Bronchial epithelial cell (primary cell): ENCODE measurements around the gene DCAF6. TPM values are rescaled to one million over a fixed set of nuclear protein-coding genes. Genes with fewer than 3 reads are reported as not detected.
A peak's percentile ranks its signal among the peaks of the same experiment; 100 is the strongest.

Experiments used
- DNase-seq: peaks from one replicate; pipeline ENCODE4 v3.0.0-alpha.2; 2010; ENCODE audit warnings: low read depth
- FAIRE-seq: peaks from 2 replicates; lab custom pipeline; 2011; peaks lifted over from hg19 to GRCh38; lab: Jason Lieb, UNC
- H3K27me3 ChIP-seq: 2 replicates; pipeline ENCODE4 v1.5.1; 2011; ENCODE audit warnings: low read length; ENCODE audit not compliant: control insufficient read depth, insufficient read depth
- H3K36me3 ChIP-seq: 2 replicates; pipeline ENCODE4 v1.5.1; 2011; ENCODE audit warnings: low read length; ENCODE audit not compliant: control insufficient read depth, insufficient read depth
- H3K4me3 ChIP-seq: 2 replicates; pipeline ENCODE4 v1.5.1; 2011; ENCODE audit warnings: mild to moderate bottlenecking, low read depth, low read length, control low read depth
- total RNA-seq: library from RNA; depleted of rRNA; stranded (reverse); fragments of >200 nt; gene quantifications from 2 replicates; pipeline ENCODE4 v1.2.1, GENCODE V29; 2014
- TF ChIP-seq, protein P1 (sequence below): IDR thresholded peaks from 2 replicates; pipeline ENCODE4 v1.5.1; 2011; ENCODE audit warnings: mild to moderate bottlenecking, moderate library complexity, low read length, control low read depth, inconsistent platforms; ENCODE audit not compliant: insufficient read depth, severe bottlenecking

Gene DCAF6
- total RNA-seq, 1 donor from 2014 or later, result 28.2 TPM

DNA sequence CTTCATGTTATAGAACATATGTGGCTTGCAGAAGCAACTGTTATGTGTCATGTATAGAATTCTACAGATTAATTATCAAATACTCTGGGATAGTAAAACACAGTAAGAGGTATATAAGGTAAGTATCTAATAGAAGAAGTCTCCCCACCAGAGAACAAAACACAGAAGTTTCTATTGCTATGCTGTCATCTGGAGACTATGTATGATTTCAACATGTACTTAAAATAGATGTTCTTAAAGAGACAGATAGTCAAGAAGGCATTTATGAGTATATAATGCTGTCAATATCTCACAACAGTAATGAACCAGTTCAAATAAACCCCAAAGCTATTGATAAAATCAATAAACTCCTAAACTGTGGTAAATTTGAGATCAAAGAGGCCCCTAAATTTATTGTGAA is 14.5 kb upstream of the DCAF6 start:
- no peaks in the 10 kb centered on the region for H3K36me3 ChIP-seq
- no peaks in the 10 kb centered on the region for H3K27me3 ChIP-seq
- FAIRE-seq (no peak), DNase-seq (no peak)
- TF ChIP-seq, protein P1, sequence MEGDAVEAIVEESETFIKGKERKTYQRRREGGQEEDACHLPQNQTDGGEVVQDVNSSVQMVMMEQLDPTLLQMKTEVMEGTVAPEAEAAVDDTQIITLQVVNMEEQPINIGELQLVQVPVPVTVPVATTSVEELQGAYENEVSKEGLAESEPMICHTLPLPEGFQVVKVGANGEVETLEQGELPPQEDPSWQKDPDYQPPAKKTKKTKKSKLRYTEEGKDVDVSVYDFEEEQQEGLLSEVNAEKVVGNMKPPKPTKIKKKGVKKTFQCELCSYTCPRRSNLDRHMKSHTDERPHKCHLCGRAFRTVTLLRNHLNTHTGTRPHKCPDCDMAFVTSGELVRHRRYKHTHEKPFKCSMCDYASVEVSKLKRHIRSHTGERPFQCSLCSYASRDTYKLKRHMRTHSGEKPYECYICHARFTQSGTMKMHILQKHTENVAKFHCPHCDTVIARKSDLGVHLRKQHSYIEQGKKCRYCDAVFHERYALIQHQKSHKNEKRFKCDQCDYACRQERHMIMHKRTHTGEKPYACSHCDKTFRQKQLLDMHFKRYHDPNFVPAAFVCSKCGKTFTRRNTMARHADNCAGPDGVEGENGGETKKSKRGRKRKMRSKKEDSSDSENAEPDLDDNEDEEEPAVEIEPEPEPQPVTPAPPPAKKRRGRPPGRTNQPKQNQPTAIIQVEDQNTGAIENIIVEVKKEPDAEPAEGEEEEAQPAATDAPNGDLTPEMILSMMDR, result no peak
- H3K4me3 ChIP-seq, result no peak overlapping the region

DNA sequence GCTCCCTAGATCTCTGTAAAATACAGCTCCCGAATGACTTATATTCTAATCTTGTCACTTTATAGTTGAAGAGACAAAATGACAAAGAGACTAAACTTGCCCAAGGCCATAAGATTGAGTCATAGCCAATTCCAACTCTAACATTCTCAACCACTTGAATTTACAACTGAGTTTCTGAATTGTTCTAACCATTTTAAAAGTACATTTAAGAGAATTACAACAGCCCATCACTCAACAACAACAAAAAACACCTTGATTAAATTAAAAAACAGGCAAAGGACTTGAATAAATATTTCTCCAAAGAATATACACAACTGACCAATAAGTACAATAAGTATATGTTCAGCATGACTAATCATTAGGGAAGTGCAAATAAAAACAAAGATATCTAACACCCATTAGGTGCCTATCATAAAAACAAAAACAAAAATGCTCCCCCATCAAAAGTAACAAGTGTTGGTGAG is 13.8 kb upstream of the DCAF6 start:
- no peak for FAIRE-seq
- no peaks in the 10 kb centered on the region for H3K27me3 ChIP-seq
- no peaks in the 10 kb centered on the region for H3K36me3 ChIP-seq
- no peak overlapping the region for H3K4me3 ChIP-seq
- TF ChIP-seq, protein P1, result no peak
- peak; percentile 65 for DNase-seq

DNA sequence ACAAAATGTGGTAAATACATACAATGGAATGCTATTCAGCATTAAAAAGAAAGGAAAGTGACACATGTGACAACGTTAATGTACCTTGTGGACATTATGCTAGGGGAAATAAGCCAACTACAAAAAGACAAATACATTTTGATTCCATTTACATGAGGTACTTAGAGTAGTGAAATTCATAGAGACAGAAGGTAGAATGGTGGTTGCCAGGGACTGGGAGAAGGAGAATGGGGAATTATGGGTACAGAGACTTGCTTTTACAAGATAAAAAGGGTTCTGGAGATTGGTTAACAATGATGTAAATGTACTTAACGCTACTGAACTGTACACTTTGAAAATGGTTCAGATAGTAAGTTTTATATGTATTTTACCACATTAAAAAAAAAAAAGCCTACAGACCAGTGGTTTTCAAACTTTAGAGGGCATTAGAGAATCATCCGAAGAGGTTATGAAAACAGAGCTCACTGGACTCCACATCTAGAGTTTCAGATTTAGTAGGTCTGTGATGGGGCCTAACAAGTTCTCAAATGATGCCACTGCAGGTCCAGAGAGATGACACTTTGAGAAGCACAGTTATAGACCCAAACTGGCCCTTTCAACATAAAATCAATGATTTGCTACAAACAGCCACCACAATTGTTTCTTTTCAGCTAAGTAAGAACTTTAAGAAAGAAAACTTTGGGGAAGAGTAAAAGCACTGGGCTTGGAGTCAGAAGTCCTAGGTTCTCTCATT is 13.0 kb upstream of the DCAF6 start:
- Histone ChIP-seq H3K27me3 (no peaks in the 10 kb centered on the region), H3K36me3 (no peaks in the 10 kb centered on the region), H3K4me3 (no peak overlapping the region)
- TF ChIP-seq, protein P1, result no peak
- FAIRE-seq, result no peak
- DNase-seq, result no peak

DNA sequence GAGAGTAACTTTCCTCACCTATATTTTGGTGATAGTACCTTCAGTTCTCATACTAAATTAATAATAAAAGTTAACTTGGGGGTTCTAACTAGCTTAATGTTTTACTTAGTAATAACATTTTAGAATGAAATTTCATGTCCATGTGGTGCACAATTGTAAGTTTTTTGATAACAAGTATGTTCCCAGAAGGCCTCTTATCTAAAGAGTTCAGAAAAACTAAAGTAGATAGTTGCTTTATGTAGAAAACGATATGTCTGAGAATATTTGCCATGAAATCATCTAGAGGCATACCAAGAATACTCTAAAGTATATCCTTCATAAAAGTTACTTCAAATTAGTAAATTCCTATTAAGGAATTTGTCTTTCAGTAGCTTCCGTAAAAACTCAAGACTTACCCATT is 12.4 kb upstream of the DCAF6 start:
- Histone ChIP-seq H3K36me3 (no peaks in the 10 kb centered on the region), H3K4me3 (no peak overlapping the region), H3K27me3 (no peaks in the 10 kb centered on the region)
- DNase-seq (no peak), FAIRE-seq (no peak)
- TF ChIP-seq, protein P1, result no peak

DNA sequence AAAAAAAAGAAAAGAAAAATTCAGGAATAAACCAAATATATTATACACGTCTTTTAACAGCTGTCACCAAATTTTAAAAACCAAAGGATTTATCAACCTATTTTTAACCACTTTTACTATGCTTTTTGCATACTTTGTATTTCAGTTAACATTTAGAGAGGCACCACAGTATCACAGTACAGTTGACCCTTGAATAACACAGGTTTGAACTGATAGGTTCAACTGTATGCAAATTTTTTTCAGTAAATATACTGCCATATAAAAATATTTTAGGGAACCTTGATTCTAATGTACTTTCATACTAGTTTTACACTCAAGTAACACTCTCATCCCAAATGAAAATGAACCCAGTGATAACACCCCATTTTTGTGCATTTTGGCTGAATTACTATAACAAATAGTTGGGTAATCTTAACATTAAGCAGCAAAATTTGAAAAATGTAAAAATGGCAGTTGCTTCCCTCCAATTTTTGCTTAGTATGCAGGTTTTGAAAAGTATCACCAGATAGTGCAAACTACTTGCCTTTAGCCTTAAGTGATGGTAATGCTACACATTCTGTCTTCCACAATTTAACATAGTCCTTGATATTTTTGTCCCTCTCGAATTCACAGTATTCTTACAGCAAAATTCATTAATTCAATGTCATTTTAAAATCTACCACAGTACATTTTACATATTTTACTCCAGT is 11.8 kb upstream of the DCAF6 start:
- TF ChIP-seq, protein P1, result no peak
- H3K27me3 ChIP-seq, result no peaks in the 10 kb centered on the region
- no peak overlapping the region for H3K4me3 ChIP-seq
- H3K36me3 ChIP-seq, result no peaks in the 10 kb centered on the region
- DNase-seq (no peak), FAIRE-seq (no peak)
